CD8-positive, alpha-beta memory T cell (primary cell): ENCODE data around the gene CTNND2. TPM values are rescaled to one million over a fixed set of nuclear protein-coding genes. Genes with fewer than 3 reads are reported as not detected.

Source experiments
- CTCF ChIA-PET: fragments of 350-600 bp; sonication (Branson Sonifier 250); formaldehyde crosslinking; loops from one replicate; lab custom pipeline; 2021; ENCODE audit warnings: antibody characterized with exemption; lab: Charles Lee
- POLR2A ChIA-PET: fragments of 350-600 bp; sonication (Branson Sonifier 250); formaldehyde crosslinking; loops from one replicate; lab custom pipeline; 2021; ENCODE audit warnings: antibody characterized with exemption; lab: Charles Lee
- DNase-seq, 5 donors: peaks; one replicate each; pipeline versions ENCODE4 v3.0.0 to v3.0.0-alpha.2; 2020 to 2022; ENCODE audit warnings: mixed read lengths in 1 of 5
- H3K27ac ChIP-seq: one replicate; pipeline ENCODE4 v1.7.0; 2013; ENCODE audit warnings: low read depth, mild to moderate bottlenecking, low read length, moderate library complexity
- H3K27me3 ChIP-seq: 2 replicates; pipeline ENCODE4 v1.7.0; 2013; ENCODE audit warnings: low read length, mild to moderate bottlenecking; ENCODE audit not compliant: insufficient read depth, poor library complexity, severe bottlenecking
- H3K36me3 ChIP-seq: 2 replicates; pipeline ENCODE4 v1.7.0; 2013; ENCODE audit warnings: mild to moderate bottlenecking, low read length, moderate library complexity; ENCODE audit not compliant: insufficient read depth
- H3K4me1 ChIP-seq: 2 replicates; pipeline ENCODE4 v1.7.0; 2013; ENCODE audit warnings: mild to moderate bottlenecking, low read length, moderate library complexity; ENCODE audit not compliant: insufficient read depth
- H3K4me3 ChIP-seq: 2 replicates; pipeline ENCODE4 v1.7.0; 2013; ENCODE audit warnings: mild to moderate bottlenecking, low read length
- H3K9me3 ChIP-seq: 2 replicates; pipeline ENCODE4 v1.7.0; 2013; ENCODE audit warnings: mild to moderate bottlenecking, low read length
- H3K27ac Mint-ChIP-seq, 8 donors: one replicate each; pipeline ENCODE4 v1.8.0; 2020 to 2021; ENCODE audit warnings: mixed read lengths in 8 of 8, mild to moderate bottlenecking in 6 of 8, inconsistent platforms in 3 of 8, moderate library complexity in 3 of 8
- H3K27me3 Mint-ChIP-seq, 2 donors: one replicate each; pipeline ENCODE4 v1.8.0; 2020 to 2021; ENCODE audit warnings: mixed read lengths in 2 of 2, mild to moderate bottlenecking in 1 of 2, moderate library complexity in 1 of 2
- H3K36me3 Mint-ChIP-seq, 3 donors: one replicate each; pipeline ENCODE4 v1.8.0; 2020 to 2021; ENCODE audit warnings: mixed read lengths in 3 of 3, inconsistent platforms in 1 of 3, mild to moderate bottlenecking in 1 of 3
- H3K4me1 Mint-ChIP-seq, 3 donors: one replicate each; pipeline ENCODE4 v1.8.0; 2020 to 2021; ENCODE audit warnings: mixed read lengths in 3 of 3, inconsistent platforms in 1 of 3, mild to moderate bottlenecking in 1 of 3
- H3K4me3 Mint-ChIP-seq, 7 donors: one replicate each; pipeline ENCODE4 v1.8.0; 2020 to 2021; ENCODE audit warnings: mixed read lengths in 7 of 7, mild to moderate bottlenecking in 6 of 7, moderate library complexity in 4 of 7, inconsistent platforms in 2 of 7
- H3K9me3 Mint-ChIP-seq, 5 donors: one replicate each; pipeline ENCODE4 v1.8.0; 2020 to 2022; ENCODE audit warnings: mixed read lengths in 5 of 5, mild to moderate bottlenecking in 3 of 5, moderate library complexity in 2 of 5, inconsistent platforms in 1 of 5
- polyA plus RNA-seq: library from polyadenylated mRNA; unstranded; fragments of 300-500 nt; fragmentation: Illumina TruSeq; gene quantifications from one replicate; pipeline ENCODE4 v1.2.3, GENCODE V29; 2021
- total RNA-seq, 2 experiments: library from RNA; stranded (reverse); gene quantifications; one replicate each; pipeline ENCODE4 v1.2.3, GENCODE V29; 2021

Gene CTNND2
- total and polyA plus RNA-seq, 3 experiments from 2014 or later: not detected

DNA sequence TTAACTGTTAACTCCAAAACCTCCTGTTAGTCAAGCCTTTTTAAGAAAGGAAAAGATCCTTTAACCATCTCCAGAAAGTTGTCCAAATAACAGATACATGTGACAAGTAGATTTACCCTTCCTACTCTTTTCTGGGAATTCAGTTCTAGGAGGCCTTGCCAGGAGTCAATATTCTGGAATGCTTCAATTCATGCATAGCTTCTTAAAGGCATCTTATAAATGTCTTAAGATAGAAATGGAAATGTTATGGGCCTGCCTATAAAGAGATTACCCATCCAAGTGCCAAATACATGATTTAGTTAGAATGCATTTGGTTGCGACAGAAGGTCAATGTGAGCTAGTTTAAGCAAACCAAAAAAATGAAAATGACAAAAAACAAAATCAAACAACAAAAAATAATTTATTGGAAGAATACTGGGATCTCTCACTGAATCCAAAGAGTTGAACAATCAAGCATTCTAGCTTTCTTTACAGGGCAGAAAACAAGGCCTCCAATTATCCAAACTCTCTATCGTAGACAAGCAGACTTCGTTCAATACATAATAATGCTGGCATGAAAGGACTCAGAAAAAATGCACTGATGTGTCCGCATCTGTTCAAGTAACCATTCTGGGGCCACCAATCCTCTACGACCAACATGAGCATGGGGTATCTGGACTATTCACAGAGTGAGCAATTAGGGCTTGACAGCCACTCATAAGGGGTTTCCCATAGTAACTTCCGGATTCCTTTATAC lies 188.6 kb downstream of the CTNND2 start:
- no peaks in the 10 kb centered on the region for H3K27me3 ChIP-seq
- Mint-ChIP-seq H3K9me3 (peaks cover 0 to 9% (median 2%) of the 10 kb centered on the region in 5 donors), H3K4me3 (no peak overlapping the region), H3K36me3 (no peaks in the 10 kb centered on the region), H3K27me3 (no peaks in the 10 kb centered on the region), H3K27ac (no peak overlapping the region), H3K4me1 (no peaks in the 10 kb centered on the region)
- ChIA-PET POLR2A (no interaction called here), CTCF (no interaction called here)
- no peaks in the 10 kb centered on the region for H3K36me3 ChIP-seq
- no peaks in the 10 kb centered on the region for H3K4me1 ChIP-seq
- H3K27ac ChIP-seq: no peak overlapping the region
- DNase-seq: no peak
- no peaks in the 10 kb centered on the region for H3K9me3 ChIP-seq
- no peak overlapping the region for H3K4me3 ChIP-seq

DNA sequence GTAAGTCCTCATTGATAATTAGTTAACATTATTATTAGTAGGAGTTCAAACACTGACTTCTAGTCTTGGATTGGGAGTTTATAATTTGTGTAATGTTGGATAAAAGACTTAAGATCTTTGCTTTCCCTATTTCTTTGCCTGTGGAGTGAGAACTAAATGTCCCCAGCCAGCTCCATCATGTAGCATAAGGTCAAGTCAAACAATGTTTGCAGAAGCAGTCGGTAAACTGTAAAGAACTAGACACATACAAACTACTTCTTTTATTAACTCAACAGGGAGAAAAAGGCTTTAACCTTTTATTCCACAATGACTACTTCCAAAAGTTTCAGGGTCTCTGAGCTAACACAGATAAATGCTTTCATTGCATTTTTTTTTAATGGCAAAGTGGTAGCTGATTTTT lies 192.3 kb downstream of the CTNND2 start:
- Histone ChIP-seq H3K4me3 (no peak overlapping the region), H3K27ac (no peak overlapping the region), H3K27me3 (no peaks in the 10 kb centered on the region), H3K36me3 (no peaks in the 10 kb centered on the region), H3K4me1 (no peaks in the 10 kb centered on the region), H3K9me3 (no peaks in the 10 kb centered on the region)
- ChIA-PET CTCF (no interaction called here), POLR2A (no interaction called here)
- Mint-ChIP-seq H3K27ac (no peak overlapping the region), H3K4me1 (no peaks in the 10 kb centered on the region), H3K4me3 (no peak overlapping the region), H3K36me3 (no peaks in the 10 kb centered on the region), H3K9me3 (peaks cover 0 to 2% (median 2%) of the 10 kb centered on the region in 5 donors), H3K27me3 (no peaks in the 10 kb centered on the region)
- DNase-seq: no peak

DNA sequence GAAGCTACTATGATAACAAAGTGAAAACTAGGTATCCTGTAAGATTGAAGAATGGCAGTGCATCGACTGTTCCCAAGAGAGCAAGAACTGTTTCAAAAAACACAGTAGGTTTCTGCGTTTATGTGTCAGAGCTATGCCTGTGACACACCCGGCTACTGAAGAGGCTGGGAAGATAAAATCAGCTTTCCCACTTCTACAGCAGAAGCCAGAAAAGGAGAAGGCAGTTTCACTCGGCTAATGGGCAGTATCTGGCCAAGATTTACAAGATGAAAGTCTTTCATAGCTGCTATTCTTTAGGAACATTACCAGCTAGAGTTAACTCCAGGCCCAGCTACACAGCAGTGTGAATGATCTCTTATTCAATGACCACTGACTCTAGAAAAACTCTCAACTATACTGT lies 195.2 kb downstream of the CTNND2 start:
- Mint-ChIP-seq H3K4me3 (no peak overlapping the region), H3K27ac (no peak overlapping the region), H3K9me3 (peaks cover 0 to 2% (median 0%) of the 10 kb centered on the region in 5 donors), H3K36me3 (no peaks in the 10 kb centered on the region), H3K4me1 (no peaks in the 10 kb centered on the region), H3K27me3 (no peaks in the 10 kb centered on the region)
- H3K4me3 ChIP-seq: no peak overlapping the region
- no peaks in the 10 kb centered on the region for H3K27me3 ChIP-seq
- DNase-seq: no peak
- CTCF ChIA-PET: no interaction called here
- H3K4me1 ChIP-seq: no peaks in the 10 kb centered on the region
- H3K9me3 ChIP-seq: no peaks in the 10 kb centered on the region
- POLR2A ChIA-PET: no interaction called here
- no peak overlapping the region for H3K27ac ChIP-seq
- H3K36me3 ChIP-seq: no peaks in the 10 kb centered on the region

DNA sequence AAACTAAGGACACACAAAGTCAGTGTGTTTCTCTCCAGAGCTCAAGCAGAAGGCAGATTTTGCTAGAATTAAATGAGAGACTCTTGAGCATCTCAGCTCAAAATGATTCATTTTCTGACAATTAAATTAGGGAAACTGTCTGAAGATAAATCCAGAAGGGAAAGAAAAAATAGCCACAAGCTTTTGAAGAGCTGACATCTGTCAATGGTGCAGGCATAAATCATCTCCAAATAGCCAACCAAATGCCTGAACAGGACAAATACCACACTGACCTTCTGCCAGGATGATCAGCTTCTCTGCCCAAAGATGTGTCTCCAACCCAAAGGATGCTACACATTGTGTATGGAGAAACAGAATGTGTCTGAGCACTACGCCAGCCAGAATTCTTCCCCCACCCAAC lies 199.3 kb downstream of the CTNND2 start:
- DNase-seq: no peak
- Histone ChIP-seq H3K4me3 (no peak overlapping the region), H3K36me3 (no peaks in the 10 kb centered on the region), H3K4me1 (no peaks in the 10 kb centered on the region), H3K27me3 (no peaks in the 10 kb centered on the region), H3K9me3 (no peaks in the 10 kb centered on the region), H3K27ac (no peak overlapping the region)
- Mint-ChIP-seq H3K4me3 (no peak overlapping the region), H3K4me1 (no peaks in the 10 kb centered on the region), H3K36me3 (no peaks in the 10 kb centered on the region), H3K9me3 (peaks cover 0 to 5% (median 0%) of the 10 kb centered on the region in 5 donors), H3K27ac (no peak overlapping the region), H3K27me3 (peaks cover 0 to 2% of the 10 kb centered on the region in 2 donors)
- ChIA-PET POLR2A (no interaction called here), CTCF (no interaction called here)

DNA sequence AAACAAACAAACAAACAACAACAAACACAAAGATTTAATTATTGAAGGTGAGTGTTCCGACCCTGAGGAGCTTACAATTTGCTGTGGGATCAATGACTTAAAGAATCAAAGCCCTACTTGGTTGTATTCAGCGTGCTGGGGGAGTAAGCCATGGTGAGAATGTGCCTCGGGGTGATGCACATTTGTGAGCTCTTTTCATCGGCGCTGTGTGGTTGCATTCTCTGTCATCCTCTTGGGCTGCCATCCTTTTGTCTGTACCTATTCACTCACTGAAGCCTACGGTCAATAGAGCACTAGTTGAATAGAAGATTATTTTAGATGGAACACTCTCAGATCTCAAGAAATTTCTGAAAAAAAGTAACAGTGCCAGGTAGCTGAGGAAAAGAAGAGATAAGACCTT lies 203.9 kb downstream of the CTNND2 start:
- no peak overlapping the region for H3K4me3 Mint-ChIP-seq
- ChIA-PET CTCF (no interaction called here), POLR2A (no interaction called here)
- Histone ChIP-seq H3K36me3 (no peaks in the 10 kb centered on the region), H3K27me3 (no peaks in the 10 kb centered on the region), H3K4me3 (no peak overlapping the region), H3K9me3 (no peaks in the 10 kb centered on the region), H3K27ac (no peak overlapping the region), H3K4me1 (no peaks in the 10 kb centered on the region)
- no peak overlapping the region for H3K27ac Mint-ChIP-seq
- H3K4me1 Mint-ChIP-seq: no peaks in the 10 kb centered on the region
- no peaks in the 10 kb centered on the region for H3K36me3 Mint-ChIP-seq
- H3K9me3 Mint-ChIP-seq: peaks cover 0 to 5% (median 4%) of the 10 kb centered on the region in 5 donors
- no peak for DNase-seq
- H3K27me3 Mint-ChIP-seq: peaks cover 0 to 4% of the 10 kb centered on the region in 2 donors

DNA sequence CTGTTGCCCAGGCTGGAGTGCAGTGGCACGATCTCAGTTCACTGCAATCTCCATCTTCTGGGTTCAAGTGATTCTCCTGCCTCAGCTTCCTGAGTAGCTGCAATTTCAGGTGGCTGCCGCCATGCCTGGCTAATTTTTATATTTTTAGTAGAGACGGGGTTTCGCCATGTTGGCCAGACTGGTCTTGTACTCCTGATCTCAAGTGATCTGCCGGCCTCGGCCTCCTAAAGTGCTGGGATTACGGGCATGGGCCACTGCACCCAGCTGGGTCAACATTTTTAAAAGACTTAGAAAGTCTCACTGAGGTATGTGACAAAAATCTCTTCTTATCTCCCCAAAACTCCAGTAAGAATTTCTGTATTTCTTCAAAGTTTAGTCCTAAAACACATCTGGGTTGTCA lies 211.6 kb downstream of the CTNND2 start:
- ChIA-PET CTCF (no interaction called here), POLR2A (no interaction called here)
- no peak overlapping the region for H3K4me3 ChIP-seq
- Mint-ChIP-seq H3K27me3 (peaks cover 0 to under 1% of the 10 kb centered on the region in 2 donors), H3K27ac (no peak overlapping the region), H3K9me3 (peaks cover 0 to 3% (median 0%) of the 10 kb centered on the region in 5 donors), H3K36me3 (no peaks in the 10 kb centered on the region), H3K4me1 (no peaks in the 10 kb centered on the region), H3K4me3 (no peak overlapping the region)
- no peaks in the 10 kb centered on the region for H3K4me1 ChIP-seq
- no peaks in the 10 kb centered on the region for H3K9me3 ChIP-seq
- no peak for DNase-seq
- H3K27me3 ChIP-seq: no peaks in the 10 kb centered on the region
- no peak overlapping the region for H3K27ac ChIP-seq
- no peaks in the 10 kb centered on the region for H3K36me3 ChIP-seq

DNA sequence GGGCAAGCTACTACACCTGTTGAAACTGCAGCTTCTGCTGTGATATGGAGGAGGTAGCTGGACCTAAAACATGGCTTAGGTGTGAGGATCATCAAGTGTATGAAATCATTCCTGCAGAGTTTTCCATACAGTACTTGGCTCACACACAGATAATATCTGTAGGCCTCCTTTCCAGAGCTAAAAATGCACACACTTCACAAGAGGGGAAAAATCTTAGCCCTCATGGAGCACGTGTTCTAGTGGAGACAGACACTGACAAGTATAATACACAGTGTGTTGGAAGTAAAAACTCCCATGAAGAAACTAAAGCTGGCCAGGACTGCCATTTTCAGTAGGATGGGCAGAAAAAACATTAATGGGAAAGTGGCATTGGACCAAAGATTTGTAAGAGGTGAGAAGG lies 216.7 kb downstream of the CTNND2 start:
- Mint-ChIP-seq H3K27ac (no peak overlapping the region), H3K36me3 (no peaks in the 10 kb centered on the region), H3K9me3 (peaks cover 0 to 3% (median 0%) of the 10 kb centered on the region in 5 donors), H3K4me1 (no peaks in the 10 kb centered on the region), H3K4me3 (no peak overlapping the region), H3K27me3 (no peaks in the 10 kb centered on the region)
- CTCF ChIA-PET: no interaction called here
- Histone ChIP-seq H3K27me3 (no peaks in the 10 kb centered on the region), H3K36me3 (no peaks in the 10 kb centered on the region), H3K4me3 (no peak overlapping the region), H3K9me3 (no peaks in the 10 kb centered on the region), H3K27ac (no peak overlapping the region), H3K4me1 (no peaks in the 10 kb centered on the region)
- POLR2A ChIA-PET: no interaction called here
- DNase-seq: no peak

DNA sequence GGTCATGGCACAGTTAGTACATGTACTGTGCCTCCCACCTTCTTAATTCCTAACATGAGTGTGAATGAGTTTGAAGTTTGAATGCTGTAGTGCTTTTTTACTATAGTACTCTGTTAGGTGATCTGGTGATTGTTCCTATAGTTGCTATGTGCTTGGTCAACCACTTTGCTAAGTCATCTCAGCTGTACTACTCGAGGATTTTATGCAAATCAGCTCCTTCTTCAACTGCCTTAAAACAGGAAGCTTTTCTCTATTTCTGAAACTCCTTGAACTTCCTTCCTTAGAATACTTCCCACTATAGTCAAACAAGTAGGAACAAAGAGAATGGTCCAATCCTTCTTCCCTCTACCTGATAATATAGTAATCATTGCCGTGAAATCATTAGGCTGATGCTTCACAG lies 219.6 kb downstream of the CTNND2 start:
- Mint-ChIP-seq H3K27me3 (no peaks in the 10 kb centered on the region), H3K36me3 (no peaks in the 10 kb centered on the region), H3K9me3 (peaks cover 0 to 14% (median 2%) of the 10 kb centered on the region in 5 donors), H3K4me3 (no peak overlapping the region), H3K4me1 (no peaks in the 10 kb centered on the region), H3K27ac (no peak overlapping the region)
- Histone ChIP-seq H3K9me3 (no peaks in the 10 kb centered on the region), H3K27me3 (no peaks in the 10 kb centered on the region), H3K4me1 (no peaks in the 10 kb centered on the region), H3K36me3 (no peaks in the 10 kb centered on the region), H3K27ac (no peak overlapping the region), H3K4me3 (no peak overlapping the region)
- DNase-seq: no peak
- POLR2A ChIA-PET: no interaction called here
- CTCF ChIA-PET: no interaction called here
